Measurements from ENCODE around the gene SYNDIG1. TPM values are rescaled to one million over a fixed set of nuclear protein-coding genes. Genes with fewer than 3 reads are reported as not detected.

Gene SYNDIG1
- total and polyA plus RNA-seq, 4 experiments from 2014 or later, result not detected

GRCh38 chr20:24519476-24519875, 50.0 kb downstream of the SYNDIG1 start:
- Mint-ChIP-seq H3K9me3 (peaks cover 0 to 4% (median 0%) of the 10 kb centered on the region in 8 donors), H3K27me3 (peaks cover 1 to 2% of the 10 kb centered on the region in 2 donors), H3K36me3 (no peaks in the 10 kb centered on the region), H3K4me3 (no peak overlapping the region), H3K4me1 (no peaks in the 10 kb centered on the region), H3K27ac (no peak overlapping the region)
- no peak for DNase-seq
- Histone ChIP-seq H3K4me3 (ENCODE audit: low read length in 2 of 2) (no peak overlapping the region), H3K36me3 (ENCODE audit: insufficient read depth, low read length) (no peaks in the 10 kb centered on the region), H3K27ac (ENCODE audit: low read depth, low read length) (no peak overlapping the region), H3K27me3 (ENCODE audit: insufficient read depth, low read length) (no peaks in the 10 kb centered on the region), H3K4me1 (ENCODE audit: insufficient read depth, low read length) (no peaks in the 10 kb centered on the region), H3K9me3 (ENCODE audit: control insufficient read depth in 1 of 2, low read length in 2 of 2) (no peaks in the 10 kb centered on the region)
- intact Hi-C loops (cut with micrococcal nuclease), result no loop called here
- ChIA-PET CTCF (ENCODE audit: partially characterized antibody) (no interaction called here), POLR2A (ENCODE audit: partially characterized antibody) (no interaction called here)

GRCh38 chr20:24521032-24521431, 51.6 kb downstream of the SYNDIG1 start:
- POLR2A ChIA-PET (ENCODE audit: partially characterized antibody), result no interaction called here
- Mint-ChIP-seq H3K4me3 (no peak overlapping the region), H3K36me3 (no peaks in the 10 kb centered on the region), H3K27ac (no peak overlapping the region), H3K9me3 (peaks cover 0 to 2% (median 0%) of the 10 kb centered on the region in 8 donors), H3K27me3 (peaks cover 1 to 2% of the 10 kb centered on the region in 2 donors), H3K4me1 (no peaks in the 10 kb centered on the region)
- DNase-seq, result no peak
- intact Hi-C loops (cut with micrococcal nuclease), result no loop called here
- H3K4me3 ChIP-seq (ENCODE audit: low read length in 2 of 2), result no peak overlapping the region
- no peak overlapping the region for H3K27ac ChIP-seq (ENCODE audit: low read depth, low read length)
- no peaks in the 10 kb centered on the region for H3K36me3 ChIP-seq (ENCODE audit: insufficient read depth, low read length)
- CTCF ChIA-PET (ENCODE audit: partially characterized antibody), result no interaction called here
- no peaks in the 10 kb centered on the region for H3K4me1 ChIP-seq (ENCODE audit: insufficient read depth, low read length)
- no peaks in the 10 kb centered on the region for H3K27me3 ChIP-seq (ENCODE audit: insufficient read depth, low read length)
- H3K9me3 ChIP-seq (ENCODE audit: control insufficient read depth in 1 of 2, low read length in 2 of 2), result no peaks in the 10 kb centered on the region

GRCh38 chr20:24522452-24523330, 53.3 kb downstream of the SYNDIG1 start:
- no peaks in the 10 kb centered on the region for H3K36me3 Mint-ChIP-seq
- POLR2A ChIA-PET (ENCODE audit: partially characterized antibody), result no interaction called here
- no peak overlapping the region for H3K4me3 ChIP-seq (ENCODE audit: low read length in 2 of 2)
- intact Hi-C loops (cut with micrococcal nuclease), result no loop called here
- peaks cover 0 to 4% of the 10 kb centered on the region in 2 donors for H3K27me3 Mint-ChIP-seq
- H3K27ac Mint-ChIP-seq, result no peak overlapping the region
- H3K4me1 ChIP-seq (ENCODE audit: insufficient read depth, low read length), result no peaks in the 10 kb centered on the region
- peaks cover 0 to 2% (median 0%) of the 10 kb centered on the region in 8 donors for H3K9me3 Mint-ChIP-seq
- H3K4me1 Mint-ChIP-seq, result no peaks in the 10 kb centered on the region
- no peak overlapping the region for H3K27ac ChIP-seq (ENCODE audit: low read depth, low read length)
- DNase-seq, result no peak
- H3K27me3 ChIP-seq (ENCODE audit: insufficient read depth, low read length), result no peaks in the 10 kb centered on the region
- no peaks in the 10 kb centered on the region for H3K36me3 ChIP-seq (ENCODE audit: insufficient read depth, low read length)
- H3K9me3 ChIP-seq (ENCODE audit: control insufficient read depth in 1 of 2, low read length in 2 of 2), result no peaks in the 10 kb centered on the region
- no peak overlapping the region for H3K4me3 Mint-ChIP-seq
- CTCF ChIA-PET (ENCODE audit: partially characterized antibody), result no interaction called here

- POLR2A ChIA-PET (ENCODE audit: partially characterized antibody), result no interaction called here
- peaks cover 0 to 4% of the 10 kb centered on the region in 2 donors for H3K27me3 Mint-ChIP-seq
- H3K4me1 ChIP-seq (ENCODE audit: insufficient read depth, low read length), result no peaks in the 10 kb centered on the region
- no peak overlapping the region for H3K27ac Mint-ChIP-seq
- no peaks in the 10 kb centered on the region for H3K36me3 ChIP-seq (ENCODE audit: insufficient read depth, low read length)
- H3K4me3 ChIP-seq (ENCODE audit: low read length in 2 of 2), result no peak overlapping the region
- no peaks in the 10 kb centered on the region for H3K36me3 Mint-ChIP-seq
- H3K27ac ChIP-seq (ENCODE audit: low read depth, low read length), result no peak overlapping the region
- no peaks in the 10 kb centered on the region for H3K9me3 ChIP-seq (ENCODE audit: control insufficient read depth in 1 of 2, low read length in 2 of 2)
- no peaks in the 10 kb centered on the region for H3K27me3 ChIP-seq (ENCODE audit: insufficient read depth, low read length)
- no peak for DNase-seq
- H3K4me1 Mint-ChIP-seq, result no peaks in the 10 kb centered on the region
- intact Hi-C loops (cut with micrococcal nuclease), result no loop called here
- H3K4me3 Mint-ChIP-seq, result no peak overlapping the region
- H3K9me3 Mint-ChIP-seq, result peaks cover 0 to 2% (median 0%) of the 10 kb centered on the region in 8 donors
- CTCF ChIA-PET (ENCODE audit: partially characterized antibody), result no interaction called here
Measured at GRCh38 chr20:24523661-24524060, 54.2 kb downstream of the SYNDIG1 start.

- Histone ChIP-seq H3K27ac (ENCODE audit: low read depth, low read length) (no peak overlapping the region), H3K4me3 (ENCODE audit: low read length in 2 of 2) (no peak overlapping the region), H3K27me3 (ENCODE audit: insufficient read depth, low read length) (no peaks in the 10 kb centered on the region), H3K4me1 (ENCODE audit: insufficient read depth, low read length) (no peaks in the 10 kb centered on the region), H3K36me3 (ENCODE audit: insufficient read depth, low read length) (no peaks in the 10 kb centered on the region), H3K9me3 (ENCODE audit: control insufficient read depth in 1 of 2, low read length in 2 of 2) (no peaks in the 10 kb centered on the region)
- POLR2A ChIA-PET (ENCODE audit: partially characterized antibody), result no interaction called here
- no peak for DNase-seq
- no peaks in the 10 kb centered on the region for H3K36me3 Mint-ChIP-seq
- H3K9me3 Mint-ChIP-seq, result peaks cover 0 to 6% (median 2%) of the 10 kb centered on the region in 8 donors
- no peaks in the 10 kb centered on the region for H3K4me1 Mint-ChIP-seq
- intact Hi-C loops (cut with micrococcal nuclease), result no loop called here
- peaks cover 5 to 6% of the 10 kb centered on the region in 2 donors for H3K27me3 Mint-ChIP-seq
- H3K27ac Mint-ChIP-seq, result no peak overlapping the region
- CTCF ChIA-PET (ENCODE audit: partially characterized antibody), result no interaction called here
- no peak overlapping the region for H3K4me3 Mint-ChIP-seq
Measured at GRCh38 chr20:24528583-24529368, 59.3 kb downstream of the SYNDIG1 start.

GRCh38 chr20:24529369-24529719, 59.9 kb downstream of the SYNDIG1 start:
- DNase-seq, result no peak
- H3K27ac ChIP-seq (ENCODE audit: low read depth, low read length), result no peak overlapping the region
- H3K9me3 Mint-ChIP-seq, result peaks cover 0 to 6% (median 2%) of the 10 kb centered on the region in 8 donors
- peaks cover 5 to 6% of the 10 kb centered on the region in 2 donors for H3K27me3 Mint-ChIP-seq
- no peaks in the 10 kb centered on the region for H3K9me3 ChIP-seq (ENCODE audit: control insufficient read depth in 1 of 2, low read length in 2 of 2)
- no peaks in the 10 kb centered on the region for H3K36me3 Mint-ChIP-seq
- intact Hi-C loops (cut with micrococcal nuclease), result no loop called here
- H3K4me3 Mint-ChIP-seq, result no peak overlapping the region
- H3K27me3 ChIP-seq (ENCODE audit: insufficient read depth, low read length), result no peaks in the 10 kb centered on the region
- H3K4me3 ChIP-seq (ENCODE audit: low read length in 2 of 2), result no peak overlapping the region
- no peaks in the 10 kb centered on the region for H3K4me1 Mint-ChIP-seq
- H3K4me1 ChIP-seq (ENCODE audit: insufficient read depth, low read length), result no peaks in the 10 kb centered on the region
- no peak overlapping the region for H3K27ac Mint-ChIP-seq
- CTCF ChIA-PET (ENCODE audit: partially characterized antibody), result no interaction called here
- H3K36me3 ChIP-seq (ENCODE audit: insufficient read depth, low read length), result no peaks in the 10 kb centered on the region
- POLR2A ChIA-PET (ENCODE audit: partially characterized antibody), result no interaction called here

- no peak for DNase-seq
- Histone ChIP-seq H3K4me1 (ENCODE audit: insufficient read depth, low read length) (no peaks in the 10 kb centered on the region), H3K9me3 (ENCODE audit: control insufficient read depth in 1 of 2, low read length in 2 of 2) (no peaks in the 10 kb centered on the region), H3K36me3 (ENCODE audit: insufficient read depth, low read length) (no peaks in the 10 kb centered on the region), H3K27me3 (ENCODE audit: insufficient read depth, low read length) (no peaks in the 10 kb centered on the region), H3K27ac (ENCODE audit: low read depth, low read length) (no peak overlapping the region), H3K4me3 (ENCODE audit: low read length in 2 of 2) (no peak overlapping the region)
- intact Hi-C loops (cut with micrococcal nuclease), result no loop called here
- no peaks in the 10 kb centered on the region for H3K4me1 Mint-ChIP-seq
- H3K4me3 Mint-ChIP-seq, result no peak overlapping the region
- peaks cover 0 to 6% (median 2%) of the 10 kb centered on the region in 8 donors for H3K9me3 Mint-ChIP-seq
- H3K27me3 Mint-ChIP-seq, result peaks cover 5 to 6% of the 10 kb centered on the region in 2 donors
- H3K27ac Mint-ChIP-seq, result no peak overlapping the region
- CTCF ChIA-PET (ENCODE audit: partially characterized antibody), result no interaction called here
- no peaks in the 10 kb centered on the region for H3K36me3 Mint-ChIP-seq
- POLR2A ChIA-PET (ENCODE audit: partially characterized antibody), result no interaction called here
Measured at GRCh38 chr20:24530131-24530680, 60.8 kb downstream of the SYNDIG1 start.

All from CD4-positive, alpha-beta memory T cell (primary cell).